Effector memory CD8-positive, alpha-beta T cell (primary cell): Measurements from ENCODE around the gene PHLPP1.

ENCODE experiments used
- ATAC-seq: fragments of 150-1000 bp; cut with Tn5 transposase; replicated peaks from 2 replicates; pipeline ENCODE4 v1.10.0; 2021; ENCODE audit warnings: mild to moderate bottlenecking, moderate library complexity
- DNase-seq, 3 experiments: peaks; one replicate each; pipeline ENCODE4 v3.0.0; 2021
- H3K27ac Mint-ChIP-seq, 2 donors: one replicate each; pipeline ENCODE4 v1.8.0; 2022; ENCODE audit warnings: mild to moderate bottlenecking in 2 of 2, mixed read lengths in 2 of 2, moderate library complexity in 2 of 2
- H3K27me3 Mint-ChIP-seq, 2 donors: one replicate each; pipeline ENCODE4 v1.8.0; 2022; ENCODE audit warnings: mixed read lengths in 2 of 2
- H3K36me3 Mint-ChIP-seq: one replicate; pipeline ENCODE4 v1.8.0; 2022; ENCODE audit warnings: mild to moderate bottlenecking, moderate library complexity, mixed read lengths; ENCODE audit not compliant: insufficient read depth
- H3K4me1 Mint-ChIP-seq, 2 donors: one replicate each; pipeline ENCODE4 v1.8.0; 2022; ENCODE audit warnings: low read depth in 2 of 2, mixed read lengths in 2 of 2
- H3K4me3 Mint-ChIP-seq, 2 donors: one replicate each; pipeline ENCODE4 v1.8.0; 2022; ENCODE audit warnings: mild to moderate bottlenecking in 2 of 2, mixed read lengths in 2 of 2, moderate library complexity in 2 of 2
- H3K9me3 Mint-ChIP-seq, 2 donors: one replicate each; pipeline ENCODE4 v1.8.0; 2022; ENCODE audit warnings: mixed read lengths in 2 of 2

Gene PHLPP1

DNA sequence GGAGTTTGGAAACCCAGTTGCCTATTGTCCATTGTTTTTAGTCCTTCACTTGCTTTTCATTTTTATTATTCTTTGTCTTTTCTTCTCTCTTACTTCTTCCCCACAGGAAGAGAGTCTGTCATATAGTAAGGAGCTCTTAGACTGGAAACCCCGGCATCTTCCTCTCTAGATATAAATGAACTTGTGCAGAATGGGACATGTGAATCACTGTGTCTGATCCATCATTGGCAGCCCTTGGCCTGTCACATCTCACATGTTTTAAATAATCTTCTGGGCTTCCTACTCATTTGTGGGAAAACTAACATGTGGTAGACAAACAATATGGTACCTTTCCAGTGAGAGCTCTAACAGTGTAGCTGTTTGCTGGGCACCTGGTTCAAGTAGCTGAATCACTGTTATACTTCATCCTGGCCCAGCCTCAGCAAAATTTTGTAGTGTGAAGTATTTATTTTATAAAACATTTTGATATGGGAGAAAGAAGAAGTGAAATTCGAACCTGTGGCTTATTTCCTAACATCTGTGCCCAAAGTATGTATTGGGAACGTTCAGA is 112.8 kb downstream of the PHLPP1 start:
- no peaks in the 10 kb centered on the region for H3K9me3 Mint-ChIP-seq
- peaks cover 0 to 8% of the 10 kb centered on the region in 2 donors for H3K4me1 Mint-ChIP-seq
- ATAC-seq (no peak), DNase-seq (no peak)
- no peak overlapping the region for H3K4me3 Mint-ChIP-seq
- peaks cover 5% of the 10 kb centered on the region for H3K36me3 Mint-ChIP-seq
- no peak overlapping the region for H3K27ac Mint-ChIP-seq
- no peaks in the 10 kb centered on the region for H3K27me3 Mint-ChIP-seq

DNA sequence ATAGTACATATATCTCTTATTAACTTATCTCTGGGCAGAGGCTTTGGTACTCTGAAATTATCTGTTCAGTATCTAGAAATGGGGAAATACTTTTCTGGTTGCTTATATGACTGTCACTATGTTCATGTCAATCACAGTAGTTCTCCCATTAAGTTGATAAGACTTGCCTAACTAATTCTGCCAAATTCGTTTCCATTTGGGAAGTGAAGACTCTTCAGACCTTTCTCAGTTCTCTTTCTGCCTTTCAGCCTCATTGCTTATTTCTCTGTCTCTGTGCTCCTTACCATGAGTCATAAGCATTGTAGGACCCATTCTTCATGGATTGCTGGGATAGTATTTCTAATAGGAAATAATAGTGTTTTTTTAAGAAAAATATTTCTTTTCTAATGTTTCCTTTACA is 113.5 kb downstream of the PHLPP1 start:
- Mint-ChIP-seq H3K36me3 (peaks cover 5% of the 10 kb centered on the region), H3K4me1 (peaks cover 0 to 8% of the 10 kb centered on the region in 2 donors), H3K4me3 (no peak overlapping the region), H3K9me3 (no peaks in the 10 kb centered on the region), H3K27me3 (no peaks in the 10 kb centered on the region), H3K27ac (no peak overlapping the region)
- DNase-seq (no peak), ATAC-seq (no peak)

DNA sequence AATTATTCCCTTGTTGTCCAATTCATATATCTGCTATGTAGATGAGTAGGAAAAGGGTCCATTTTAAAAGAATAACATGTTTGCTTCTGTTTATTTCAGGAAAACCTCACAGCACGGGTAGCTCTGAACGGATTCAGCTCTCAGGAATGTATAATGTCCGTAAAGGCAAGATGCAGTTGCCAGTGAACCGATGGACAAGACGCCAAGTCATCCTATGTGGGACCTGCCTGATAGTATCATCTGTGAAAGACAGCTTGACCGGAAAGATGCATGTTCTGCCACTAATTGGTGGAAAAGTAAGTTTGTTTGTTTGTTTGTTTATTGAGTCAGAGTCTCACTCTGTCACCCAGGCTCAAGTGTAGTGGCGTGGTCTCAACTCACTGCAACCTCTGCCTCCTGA is 114.6 kb downstream of the PHLPP1 start:
- Mint-ChIP-seq H3K4me1 (peaks cover 0 to 16% of the 10 kb centered on the region in 2 donors), H3K9me3 (no peaks in the 10 kb centered on the region), H3K27ac (no peak overlapping the region), H3K36me3 (peaks cover 5% of the 10 kb centered on the region), H3K4me3 (no peak overlapping the region), H3K27me3 (no peaks in the 10 kb centered on the region)
- no peak for DNase-seq
- no peak for ATAC-seq

DNA sequence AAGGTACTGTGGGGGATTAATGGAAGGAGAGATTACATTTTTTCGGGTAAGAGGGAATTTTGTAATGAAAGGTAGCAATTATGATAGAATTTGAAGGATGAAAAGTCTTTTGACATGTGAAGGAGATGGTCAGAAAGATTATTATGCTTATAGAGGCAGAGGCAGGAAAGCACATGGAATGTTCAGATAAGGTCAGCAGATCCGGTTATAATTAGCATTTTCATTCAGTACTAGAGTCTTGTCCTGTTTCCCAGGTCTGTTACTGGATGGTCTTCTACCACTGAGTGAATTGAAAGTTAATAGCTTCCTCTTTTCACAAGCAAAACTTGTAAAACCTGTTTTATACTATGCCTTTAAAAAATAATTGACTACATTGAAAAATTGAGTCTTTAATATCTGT is 116.9 kb downstream of the PHLPP1 start:
- peaks cover 0 to 16% of the 10 kb centered on the region in 2 donors for H3K4me1 Mint-ChIP-seq
- H3K4me3 Mint-ChIP-seq, result no peak overlapping the region
- ATAC-seq, result no peak
- H3K36me3 Mint-ChIP-seq, result peaks cover 5% of the 10 kb centered on the region
- DNase-seq, result no peak
- H3K27ac Mint-ChIP-seq, result no peak overlapping the region
- no peaks in the 10 kb centered on the region for H3K27me3 Mint-ChIP-seq
- no peaks in the 10 kb centered on the region for H3K9me3 Mint-ChIP-seq

DNA sequence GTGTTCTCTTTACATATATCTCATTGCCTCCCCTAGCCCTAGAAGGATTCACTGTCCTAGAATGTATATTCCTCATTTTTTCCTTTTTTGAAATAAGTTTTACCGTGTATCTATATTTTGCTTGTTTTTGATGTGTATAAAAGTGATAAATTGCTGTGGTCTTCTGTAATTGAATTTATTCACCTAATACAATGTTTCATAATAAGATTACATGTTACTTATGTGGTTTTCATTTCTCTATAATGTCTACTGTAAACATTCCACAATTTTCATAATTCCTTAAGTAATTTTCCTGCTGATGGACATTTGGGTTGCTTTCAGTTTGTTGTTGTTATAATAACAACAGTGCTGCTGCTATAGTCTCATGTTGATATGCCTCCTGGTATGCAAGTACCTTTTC is 118.2 kb downstream of the PHLPP1 start:
- no peak for ATAC-seq
- H3K9me3 Mint-ChIP-seq, result no peaks in the 10 kb centered on the region
- no peak for DNase-seq
- H3K27ac Mint-ChIP-seq, result no peak overlapping the region
- H3K36me3 Mint-ChIP-seq, result peaks cover 5% of the 10 kb centered on the region
- peaks cover 0 to 8% of the 10 kb centered on the region in 2 donors for H3K4me1 Mint-ChIP-seq
- H3K27me3 Mint-ChIP-seq, result no peaks in the 10 kb centered on the region
- no peak overlapping the region for H3K4me3 Mint-ChIP-seq

DNA sequence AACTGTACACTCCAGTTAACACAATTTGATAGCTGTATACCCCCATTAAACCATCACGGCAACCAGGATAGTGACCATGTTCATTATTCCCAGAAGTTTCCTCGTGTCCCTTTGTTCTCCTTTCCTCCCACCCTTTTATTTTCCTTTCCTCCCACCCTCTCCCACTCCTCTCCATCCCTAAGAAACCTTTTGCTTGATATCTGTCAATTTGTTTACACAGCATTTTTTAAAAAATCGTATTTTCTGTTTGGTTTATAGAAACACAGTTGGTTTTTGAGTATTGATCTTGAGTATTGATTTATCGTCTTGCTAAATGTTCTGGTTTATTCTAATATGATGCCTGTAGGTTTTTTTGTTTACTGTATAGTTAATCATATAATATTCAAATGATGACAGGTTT is 119.4 kb downstream of the PHLPP1 start:
- Mint-ChIP-seq H3K9me3 (no peaks in the 10 kb centered on the region), H3K4me1 (peaks cover 0 to 8% of the 10 kb centered on the region in 2 donors), H3K4me3 (no peak overlapping the region), H3K36me3 (peaks cover 5% of the 10 kb centered on the region), H3K27me3 (no peaks in the 10 kb centered on the region), H3K27ac (no peak overlapping the region)
- ATAC-seq (no peak), DNase-seq (no peak)

DNA sequence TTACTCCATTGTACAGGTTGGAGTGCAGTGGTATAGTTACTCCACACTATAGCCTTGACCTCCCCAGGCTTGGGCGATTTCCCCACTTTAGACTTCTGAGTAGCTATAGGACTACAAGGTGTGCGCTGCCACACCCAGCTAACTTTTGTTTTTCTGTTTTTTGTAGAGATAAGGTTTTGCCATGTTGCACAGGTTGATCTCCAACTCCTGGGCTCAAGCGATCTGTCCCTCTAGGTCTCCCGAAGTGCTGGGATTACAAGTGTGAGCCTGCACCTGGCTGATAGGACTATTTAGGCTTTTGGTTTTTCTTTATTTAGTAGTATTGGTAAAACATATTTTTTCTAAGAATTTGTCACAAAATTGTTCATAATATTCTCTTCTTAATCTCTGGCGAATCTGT is 121.7 kb downstream of the PHLPP1 start:
- H3K36me3 Mint-ChIP-seq, result no peaks in the 10 kb centered on the region
- no peak overlapping the region for H3K4me3 Mint-ChIP-seq
- H3K4me1 Mint-ChIP-seq, result peaks cover 2 to 8% of the 10 kb centered on the region in 2 donors
- ATAC-seq (no peak), DNase-seq (no peak)
- H3K27ac Mint-ChIP-seq, result no peak overlapping the region
- H3K9me3 Mint-ChIP-seq, result no peaks in the 10 kb centered on the region
- H3K27me3 Mint-ChIP-seq, result no peaks in the 10 kb centered on the region

DNA sequence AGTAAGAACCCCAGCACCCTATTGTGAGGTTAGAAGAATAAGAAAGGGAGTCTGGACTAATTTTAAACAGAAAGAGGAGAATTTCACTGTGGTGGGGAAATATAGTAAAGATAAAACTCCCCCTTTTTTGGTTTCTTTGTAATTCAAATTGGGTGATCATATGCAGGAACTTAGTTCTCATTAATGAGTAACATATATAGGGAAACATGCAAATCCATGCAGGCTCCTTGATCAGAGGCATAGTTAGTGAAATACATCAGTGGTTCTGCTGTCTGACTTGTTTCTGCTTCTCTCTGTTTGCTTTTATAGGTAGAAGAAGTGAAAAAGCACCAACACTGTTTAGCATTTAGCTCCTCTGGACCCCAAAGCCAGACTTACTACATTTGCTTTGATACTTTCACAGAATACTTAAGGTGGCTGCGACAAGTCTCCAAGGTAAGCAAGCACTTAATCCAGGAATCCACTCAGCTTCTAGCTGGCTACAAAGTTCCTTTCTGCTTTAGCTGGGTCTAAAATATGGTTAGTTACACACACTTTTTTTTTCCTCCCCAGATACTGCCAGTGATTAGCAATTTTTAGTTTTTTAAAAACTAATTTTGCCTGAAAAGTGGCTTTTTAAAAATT is 123.2 kb downstream of the PHLPP1 start:
- no peak for ATAC-seq
- no peak overlapping the region for H3K27ac Mint-ChIP-seq
- no peaks in the 10 kb centered on the region for H3K36me3 Mint-ChIP-seq
- H3K4me3 Mint-ChIP-seq, result no peak overlapping the region
- DNase-seq, result no peak
- peaks cover 2 to 8% of the 10 kb centered on the region in 2 donors for H3K4me1 Mint-ChIP-seq
- H3K9me3 Mint-ChIP-seq, result no peaks in the 10 kb centered on the region
- H3K27me3 Mint-ChIP-seq, result no peaks in the 10 kb centered on the region

DNA sequence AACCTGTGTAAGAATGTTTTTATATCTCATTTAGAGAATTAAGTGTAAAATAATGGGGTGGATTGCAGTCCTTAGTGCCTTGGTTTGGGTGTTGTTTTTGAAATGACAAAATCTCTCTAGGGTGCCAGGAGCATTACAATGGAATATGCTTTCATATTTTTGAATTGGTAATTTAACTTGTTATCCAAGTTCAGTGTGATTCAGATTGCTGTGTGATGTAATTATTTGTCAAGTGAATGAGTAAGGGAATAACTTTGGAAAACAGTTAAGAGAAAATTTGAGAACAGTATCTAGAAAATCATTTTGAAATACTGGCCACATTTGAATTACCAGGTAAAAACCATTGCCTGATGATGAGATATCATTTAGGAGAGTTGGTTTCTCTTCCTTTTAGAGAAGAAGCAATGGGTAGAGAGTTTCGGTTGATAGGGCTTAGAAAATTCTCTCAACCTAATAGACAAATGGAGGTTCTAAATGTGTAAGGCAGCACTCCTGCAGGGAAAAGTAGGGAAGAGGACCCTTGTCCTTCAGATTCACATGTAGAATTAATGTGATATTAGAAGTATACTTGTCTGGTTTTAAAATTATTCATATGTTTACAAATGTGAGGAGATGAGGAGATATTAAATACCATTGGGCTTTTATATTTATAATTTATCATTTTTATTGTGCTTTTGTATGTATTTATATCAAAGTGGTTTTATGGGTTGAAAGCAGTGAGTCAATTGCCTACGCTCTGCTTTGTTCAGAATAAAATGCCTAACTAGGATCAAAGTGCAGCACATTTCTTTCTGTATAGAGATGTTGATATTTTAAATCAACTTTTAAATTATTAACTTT is 124.8 kb downstream of the PHLPP1 start:
- Mint-ChIP-seq H3K4me3 (no peak overlapping the region), H3K27ac (no peak overlapping the region), H3K9me3 (no peaks in the 10 kb centered on the region), H3K36me3 (no peaks in the 10 kb centered on the region), H3K4me1 (peaks cover 3 to 8% of the 10 kb centered on the region in 2 donors), H3K27me3 (no peaks in the 10 kb centered on the region)
- DNase-seq (no peak), ATAC-seq (no peak)

DNA sequence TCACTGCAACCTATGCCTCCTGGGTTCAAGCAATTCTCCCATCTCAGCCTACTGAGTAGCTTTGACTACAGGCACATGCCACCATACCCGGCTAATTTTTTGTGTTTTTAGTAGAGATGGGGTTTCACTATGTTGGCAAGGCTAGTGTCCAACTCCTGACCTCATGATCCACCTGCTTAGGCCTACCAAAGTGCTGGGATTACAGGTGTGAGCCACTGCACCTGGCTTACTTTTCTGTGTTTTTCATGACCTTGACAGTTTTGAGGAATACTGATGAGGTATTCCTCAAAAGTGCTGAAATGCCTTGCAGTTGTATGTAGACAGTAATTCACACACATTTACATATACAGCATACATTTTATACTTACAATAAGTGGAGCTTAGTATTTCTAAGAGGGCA is 126.1 kb downstream of the PHLPP1 start:
- Mint-ChIP-seq H3K27ac (no peak overlapping the region), H3K27me3 (no peaks in the 10 kb centered on the region), H3K9me3 (no peaks in the 10 kb centered on the region), H3K4me1 (peaks cover 10 to 20% of the 10 kb centered on the region in 2 donors), H3K36me3 (no peaks in the 10 kb centered on the region), H3K4me3 (no peak overlapping the region)
- ATAC-seq, result no peak
- DNase-seq, result no peak

DNA sequence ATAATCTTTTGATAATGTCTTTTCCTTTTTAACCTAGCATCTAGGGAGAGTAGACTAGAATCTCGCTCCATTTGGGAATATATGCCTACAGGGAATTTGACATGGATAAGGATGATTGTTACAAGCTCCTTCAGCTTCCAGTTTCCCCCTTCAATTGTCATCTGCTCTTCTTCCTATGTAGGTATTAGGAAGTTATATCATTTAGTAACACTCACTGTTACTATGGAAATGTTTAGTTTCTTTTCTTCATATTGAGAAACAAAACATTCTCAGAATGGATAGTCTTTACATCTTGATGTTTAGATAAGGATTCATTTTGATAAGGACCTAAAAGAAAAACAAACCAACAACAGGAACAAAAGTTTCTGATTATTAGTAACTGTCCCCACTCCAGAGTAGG is 127.6 kb downstream of the PHLPP1 start:
- no peak for DNase-seq
- H3K36me3 Mint-ChIP-seq, result no peaks in the 10 kb centered on the region
- no peak for ATAC-seq
- no peaks in the 10 kb centered on the region for H3K27me3 Mint-ChIP-seq
- no peak overlapping the region for H3K27ac Mint-ChIP-seq
- H3K4me1 Mint-ChIP-seq, result peaks cover 10 to 20% of the 10 kb centered on the region in 2 donors
- H3K9me3 Mint-ChIP-seq, result no peaks in the 10 kb centered on the region
- H3K4me3 Mint-ChIP-seq, result no peak overlapping the region

DNA sequence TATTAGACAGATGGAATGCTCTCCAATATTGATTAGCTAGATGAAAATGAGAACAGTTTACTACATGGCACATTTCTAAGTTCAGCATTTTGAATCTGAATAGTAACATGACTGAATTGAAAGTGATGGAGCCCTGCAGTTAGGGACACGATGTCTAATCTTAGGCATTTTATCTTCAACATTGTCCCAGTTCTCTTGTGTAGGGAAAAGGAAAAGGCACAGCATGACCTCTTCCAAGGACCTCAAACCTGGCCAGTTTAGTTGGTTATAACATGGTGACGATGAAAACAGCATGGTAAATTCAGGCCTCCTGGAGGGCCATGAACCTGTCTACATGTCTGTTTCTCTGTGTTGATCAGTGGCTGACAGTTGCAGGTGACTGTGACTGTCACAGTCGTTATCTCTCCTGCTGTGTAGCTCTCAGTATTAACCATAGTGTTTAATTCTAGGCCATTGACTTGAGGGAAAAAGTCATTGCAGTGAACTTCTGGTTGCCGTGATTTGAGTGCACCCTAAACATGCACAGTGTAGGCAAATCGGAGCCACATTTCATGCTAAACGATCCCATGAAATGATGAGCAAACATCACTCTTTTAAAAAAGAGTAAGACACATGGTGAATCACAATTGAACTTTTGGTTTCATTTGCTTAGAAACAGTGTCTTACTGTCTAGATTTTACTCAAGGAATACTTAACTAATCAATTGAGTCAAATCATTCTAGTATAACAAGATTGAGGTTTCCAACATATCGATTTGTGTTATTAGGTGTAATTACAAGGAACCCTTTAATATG is 129.7 kb downstream of the PHLPP1 start:
- H3K4me1 Mint-ChIP-seq, result peaks cover 10 to 20% of the 10 kb centered on the region in 2 donors
- H3K4me3 Mint-ChIP-seq, result peak overlapping the region; percentile 47 to 65
- H3K27ac Mint-ChIP-seq, result peak overlapping the region; percentile 0 to 89
- H3K27me3 Mint-ChIP-seq, result no peaks in the 10 kb centered on the region
- no peak for DNase-seq
- ATAC-seq, result no peak
- H3K36me3 Mint-ChIP-seq, result peaks cover 2% of the 10 kb centered on the region
- no peaks in the 10 kb centered on the region for H3K9me3 Mint-ChIP-seq

DNA sequence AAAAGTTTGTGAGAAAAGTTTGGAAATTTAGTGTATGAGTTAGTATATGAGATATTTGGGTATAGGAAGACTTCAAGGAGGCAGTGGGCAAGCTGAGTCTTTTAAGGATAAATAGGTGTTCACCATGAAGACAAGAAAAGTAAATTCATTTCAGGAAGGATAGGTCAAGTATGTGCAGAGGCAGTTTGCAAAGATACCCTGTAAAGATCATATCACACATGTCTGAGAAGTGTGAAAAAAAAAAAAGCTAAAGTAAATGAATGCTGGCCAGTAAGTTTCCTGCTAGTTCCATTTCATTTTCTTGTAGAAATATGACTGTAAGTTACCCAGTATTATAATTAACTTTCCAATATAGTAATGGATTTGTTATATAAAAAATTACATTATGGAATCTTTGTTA is 131.0 kb downstream of the PHLPP1 start:
- H3K27ac Mint-ChIP-seq, result peak overlapping the region in 1 of 2 donors; percentile 89
- no peak overlapping the region for H3K4me3 Mint-ChIP-seq
- H3K27me3 Mint-ChIP-seq, result no peaks in the 10 kb centered on the region

More for the DNA sequence above, 131.0 kb downstream of the PHLPP1 start:
- Mint-ChIP-seq H3K36me3 (peaks cover 3% of the 10 kb centered on the region), H3K4me1 (peaks cover 9 to 20% of the 10 kb centered on the region in 2 donors), H3K9me3 (no peaks in the 10 kb centered on the region)
- ATAC-seq (peak; percentile 46), DNase-seq (no peak)
